HG03565 (cell line): ENCODE measurements around the gene PIANP.
"Not testable (repeated sequence)": the region's sequence is repeated elsewhere in the genome, so short reads cannot be mapped to it uniquely, and the experiment has no call there.

Source experiments
- ATAC-seq: cut with Tn5 transposase; IDR thresholded peaks from one replicate; pipeline ENCODE4 v1.9.1; 2021; ENCODE audit warnings: mild to moderate bottlenecking, moderate library complexity; ENCODE audit not compliant: unreplicated experiment

Gene PIANP

DNA sequence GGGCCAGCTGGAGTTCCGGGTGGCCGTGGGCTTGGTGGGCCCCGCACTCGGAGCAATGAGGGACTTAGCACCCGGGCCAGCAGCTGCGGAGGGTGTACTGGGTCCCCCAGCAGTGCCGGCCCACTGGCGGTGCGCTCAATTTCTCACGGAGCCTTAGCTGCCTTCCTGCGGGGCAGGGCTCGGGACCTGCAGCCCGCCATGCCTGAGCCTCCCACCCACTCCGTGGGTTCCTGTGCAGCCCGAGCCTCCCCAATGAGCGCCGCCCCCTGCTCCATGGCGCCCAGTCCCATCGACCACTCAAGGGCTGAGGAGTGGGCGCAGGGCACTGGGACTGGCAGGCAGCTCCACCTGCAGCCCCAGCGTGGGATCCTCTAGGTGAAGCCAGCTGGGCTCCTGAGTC, 7.7 kb upstream of the PIANP start:
- ATAC-seq = not testable (repeated sequence)

DNA sequence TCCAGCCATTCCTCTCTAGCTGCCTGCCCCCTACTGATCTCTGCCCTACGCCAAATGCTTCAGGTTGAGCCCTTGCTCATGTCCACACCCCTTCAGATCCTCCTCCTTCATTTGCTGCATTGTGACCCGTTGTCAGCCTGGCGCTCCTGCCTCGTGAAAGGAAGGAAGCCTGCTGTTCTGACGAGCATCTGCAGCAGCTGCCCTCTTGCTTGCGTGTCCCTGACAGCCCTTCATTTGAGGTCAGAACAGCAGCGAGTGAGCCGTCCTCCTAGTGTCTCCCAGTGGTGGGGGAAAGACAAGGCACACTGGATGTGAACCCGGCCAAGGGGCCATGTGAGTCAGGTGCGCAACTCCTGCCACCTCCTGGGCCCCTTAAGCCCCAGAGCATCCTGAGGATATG, 3.0 kb upstream of the PIANP start:
- no peak for ATAC-seq

DNA sequence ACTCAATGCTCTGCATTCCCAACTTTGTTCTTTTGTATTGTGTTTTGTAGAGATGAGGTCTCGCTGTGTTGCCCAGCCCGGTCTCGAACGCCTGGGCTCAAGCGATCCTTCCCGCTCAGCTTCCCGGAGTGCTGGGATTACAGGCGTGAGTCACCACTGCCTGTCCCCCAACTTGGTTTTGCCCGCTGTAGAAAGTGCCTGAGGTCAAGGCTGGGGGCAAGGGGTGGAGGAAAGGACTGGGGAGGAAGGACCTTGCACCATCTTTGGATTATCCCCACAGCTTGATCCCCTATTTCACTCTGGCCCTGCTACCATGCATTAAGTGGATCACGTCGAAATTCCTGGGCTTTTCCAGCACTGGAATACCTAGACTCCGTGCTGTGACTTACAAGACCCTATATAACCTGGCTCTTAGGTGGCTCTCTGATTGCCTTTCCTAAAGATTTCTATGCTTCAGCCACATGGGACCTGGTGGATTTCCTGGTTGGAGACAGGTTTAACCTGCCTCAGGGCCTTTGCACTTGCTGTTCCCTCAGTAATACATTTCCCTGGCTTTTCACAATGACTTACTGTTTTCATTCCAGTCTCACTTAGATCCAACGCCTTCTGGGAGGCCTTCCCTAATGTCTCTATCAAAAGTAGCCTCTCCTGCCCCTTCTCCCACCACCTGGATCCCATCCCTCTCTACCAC, 608 bp upstream of the PIANP start:
- ATAC-seq = no peak

DNA sequence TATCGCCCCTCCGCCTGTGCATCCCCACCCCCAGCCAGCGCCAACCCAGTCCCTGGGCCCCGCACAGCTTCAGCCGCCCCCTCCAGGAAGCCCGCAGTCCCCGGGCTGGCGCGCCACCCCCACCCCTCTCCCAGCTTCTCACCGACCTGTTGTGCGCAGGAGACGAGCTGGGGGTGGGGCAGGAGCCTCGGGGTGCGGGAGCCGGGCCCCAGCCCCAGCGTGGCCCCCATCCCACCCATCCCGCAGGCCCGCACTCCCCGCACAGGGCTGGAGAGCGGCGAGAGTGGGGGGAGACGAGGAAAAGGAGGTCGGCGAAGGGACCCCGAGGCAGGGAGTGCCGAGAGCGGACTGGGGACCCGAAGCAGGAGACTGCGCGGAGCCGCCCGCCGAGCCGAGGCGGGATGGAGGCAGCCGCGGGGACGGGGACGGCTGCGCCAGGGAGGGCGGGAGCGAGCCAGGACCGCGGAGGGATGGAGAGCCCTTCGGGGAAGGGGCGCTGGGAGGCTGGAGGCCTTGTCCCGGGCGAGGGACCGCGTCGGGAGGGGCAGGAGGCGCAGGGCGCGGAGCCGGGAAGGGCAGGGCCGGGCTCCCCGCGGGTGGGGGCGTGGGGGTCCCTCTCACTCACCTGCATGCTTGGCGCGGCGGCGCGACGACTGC, 498 bp downstream of the PIANP start:
- ATAC-seq = no peak

DNA sequence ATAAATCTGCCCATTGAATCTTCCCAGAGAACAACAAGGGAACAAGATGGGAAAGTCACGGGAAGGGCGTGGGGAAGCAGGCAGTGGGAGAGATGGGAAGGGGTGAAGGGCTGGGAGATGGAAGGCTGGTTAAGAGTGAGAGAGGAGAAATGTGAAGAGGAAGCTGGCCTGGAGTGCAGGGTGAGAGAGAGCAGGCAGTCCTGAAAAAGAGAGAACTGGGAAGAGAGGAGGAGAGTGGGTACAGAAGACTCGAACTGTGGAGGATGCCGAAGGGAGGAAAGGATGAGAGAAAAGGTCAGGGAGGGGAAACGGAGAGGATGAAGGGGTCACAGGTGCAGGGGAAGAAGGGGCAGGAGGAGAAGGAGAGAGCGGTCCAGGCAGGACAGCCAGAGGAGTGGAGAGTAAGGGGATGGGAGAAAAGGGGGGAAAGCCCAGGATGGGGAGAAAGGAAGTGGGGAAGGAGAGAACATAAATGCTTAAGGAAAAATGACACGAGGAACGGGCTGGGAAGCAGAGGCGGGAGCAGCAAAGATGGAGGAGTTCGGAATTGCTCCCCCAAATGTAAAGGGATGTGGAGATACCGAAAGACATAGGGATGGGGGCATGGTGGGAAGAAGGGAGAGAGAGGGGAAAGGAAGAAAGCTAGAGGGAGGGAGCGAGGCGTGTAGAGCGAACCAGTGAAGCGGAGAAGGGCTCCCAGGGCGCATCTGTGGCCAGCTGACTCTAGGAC, 1.2 kb downstream of the PIANP start:
- ATAC-seq = no peak

DNA sequence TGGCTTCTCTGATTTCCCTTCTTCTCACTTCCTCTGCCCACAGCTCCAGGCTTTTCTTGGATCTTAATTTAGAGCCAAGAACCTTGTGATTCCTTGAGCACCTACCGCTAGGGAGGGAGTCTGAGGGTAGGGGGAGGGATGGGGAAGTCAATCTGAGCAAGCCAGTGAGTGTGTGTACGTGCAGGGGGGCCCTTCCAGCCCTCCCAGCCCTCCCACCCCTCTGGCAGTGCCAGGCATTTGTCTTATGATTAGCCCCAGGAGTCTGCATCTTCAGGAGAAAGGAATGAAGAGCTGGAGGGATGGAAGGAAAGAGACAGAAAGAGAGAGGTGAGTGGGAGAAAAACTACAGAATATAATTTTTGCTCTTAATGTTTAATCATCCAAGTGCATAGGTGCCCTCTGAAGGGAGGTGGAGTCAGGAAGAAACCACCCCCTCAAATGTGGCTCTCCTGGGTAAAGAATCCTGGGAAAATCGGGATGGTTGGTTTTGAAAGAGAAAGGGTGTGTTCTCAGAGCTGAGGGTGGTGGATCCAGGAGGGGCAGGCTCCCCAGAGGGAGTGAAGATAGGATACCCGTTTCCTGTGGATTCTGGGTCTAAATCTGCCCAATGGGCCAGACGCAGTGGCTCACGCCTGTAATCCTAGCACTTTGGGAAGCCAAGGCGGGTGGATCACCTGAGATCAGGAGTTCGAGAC, 2.1 kb downstream of the PIANP start:
- ATAC-seq = no peak

DNA sequence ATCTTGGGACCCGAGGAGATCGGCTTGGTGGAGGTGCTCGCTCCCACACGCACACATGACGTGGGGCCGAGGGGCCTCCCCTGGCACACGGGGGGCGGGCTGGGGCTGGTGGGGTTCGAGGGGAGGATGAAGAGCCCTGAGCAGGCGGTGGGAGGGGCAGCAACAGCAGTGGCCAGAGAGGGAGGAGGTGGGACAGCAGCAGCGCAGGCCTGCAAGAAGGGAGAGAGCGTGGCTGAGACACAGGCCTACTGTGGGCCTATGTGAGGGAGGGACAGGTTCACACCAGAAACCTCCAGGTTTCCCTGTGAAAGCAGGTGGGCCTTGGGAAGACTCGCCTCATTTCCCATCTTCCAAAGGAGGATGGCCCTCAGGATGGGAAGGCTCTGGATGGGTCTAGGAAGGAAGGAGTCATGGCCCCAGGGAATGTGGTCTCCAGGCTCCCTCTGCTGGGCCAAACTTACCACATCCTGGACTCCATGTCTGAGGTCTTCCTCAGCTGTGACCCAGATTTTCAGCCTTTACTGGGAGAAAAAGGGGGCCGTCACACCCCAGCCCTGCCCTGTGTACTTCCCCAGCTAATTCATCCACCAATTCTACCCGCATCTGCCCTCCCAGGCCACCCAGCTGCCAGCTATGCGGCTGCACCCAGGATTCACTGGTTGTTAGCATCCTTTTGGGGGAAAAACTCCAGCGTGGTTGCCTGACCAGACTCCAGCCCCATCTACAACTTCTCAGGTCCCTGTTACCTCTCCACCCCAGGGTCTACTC, 2.8 kb downstream of the PIANP start:
- ATAC-seq = no peak

DNA sequence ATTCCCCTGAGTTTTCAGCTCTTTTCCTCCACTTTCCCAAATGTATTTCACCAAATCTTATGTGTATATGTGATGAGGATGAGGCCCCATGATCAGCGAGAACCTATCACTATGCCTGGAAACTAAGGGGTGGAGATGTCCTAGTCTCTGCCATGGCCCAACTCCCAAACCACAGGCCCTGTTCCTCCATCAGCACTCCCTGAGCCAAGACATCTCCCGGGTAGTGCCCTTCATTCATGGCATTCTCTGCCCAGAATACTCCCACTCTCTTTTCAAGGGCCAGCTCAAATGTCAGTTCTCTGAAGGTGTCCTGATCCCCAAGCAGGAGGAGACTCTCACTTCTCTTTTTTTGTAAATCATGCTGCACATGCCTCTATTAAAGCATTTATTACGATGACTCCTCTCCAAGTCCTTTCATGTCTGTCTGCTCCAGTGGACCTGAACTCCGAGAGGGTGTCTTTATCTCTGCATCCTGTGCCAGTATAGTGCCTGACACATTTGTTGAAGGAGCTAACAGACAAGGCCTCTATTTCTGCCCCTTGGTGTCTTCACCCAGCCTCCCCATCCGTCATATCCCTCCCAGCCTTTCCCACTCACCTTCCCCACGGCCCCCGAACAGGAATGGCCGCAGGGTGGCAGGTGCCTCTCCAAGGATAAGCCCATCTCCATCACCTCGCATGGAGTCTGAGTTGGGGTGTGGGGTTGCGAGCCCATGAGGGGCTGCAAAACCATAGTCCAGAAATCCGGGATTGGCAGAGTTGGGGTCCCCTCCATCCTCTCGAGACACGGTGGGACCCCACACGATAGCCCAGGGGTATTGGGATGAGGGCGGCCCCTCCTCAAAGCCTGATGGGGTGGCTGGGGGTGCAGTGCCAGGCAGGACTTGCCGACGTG, 3.7 kb downstream of the PIANP start:
- no peak for ATAC-seq

DNA sequence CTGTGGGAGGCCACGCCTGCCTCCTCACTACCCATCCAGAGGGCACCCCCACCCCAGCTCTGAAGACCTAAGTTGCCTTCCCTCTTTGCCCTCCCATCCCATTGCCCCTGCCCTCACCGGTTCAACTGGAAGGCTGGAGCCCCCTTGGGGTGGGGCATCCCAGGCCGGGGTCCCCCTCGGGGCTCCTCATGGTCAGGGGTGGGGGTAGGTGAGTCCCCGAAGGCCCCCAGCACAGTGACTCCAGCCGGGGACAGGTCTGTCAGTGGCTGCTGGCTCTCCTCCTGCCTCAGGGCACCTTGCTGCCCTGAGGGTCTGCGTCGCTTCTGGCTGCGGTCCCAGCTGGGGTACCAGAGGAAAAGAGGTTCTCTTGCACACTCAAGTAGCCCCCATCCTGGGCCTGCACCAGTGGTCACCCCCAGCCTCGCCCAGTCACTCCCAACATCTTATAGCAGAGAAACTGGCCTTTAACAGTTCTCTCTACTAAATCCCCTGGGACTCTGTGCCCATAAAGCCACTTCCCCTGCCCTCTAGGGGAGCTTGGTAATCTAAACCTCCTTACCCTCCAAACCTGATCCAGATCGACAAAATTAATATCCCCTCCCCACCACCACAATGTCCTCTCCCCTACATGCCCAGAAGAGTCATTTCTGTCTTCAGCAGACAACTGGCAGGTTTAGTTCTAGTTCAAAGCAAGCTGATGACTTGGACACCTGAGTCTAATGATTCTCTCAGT, 5.1 kb downstream of the PIANP start:
- ATAC-seq = no peak

DNA sequence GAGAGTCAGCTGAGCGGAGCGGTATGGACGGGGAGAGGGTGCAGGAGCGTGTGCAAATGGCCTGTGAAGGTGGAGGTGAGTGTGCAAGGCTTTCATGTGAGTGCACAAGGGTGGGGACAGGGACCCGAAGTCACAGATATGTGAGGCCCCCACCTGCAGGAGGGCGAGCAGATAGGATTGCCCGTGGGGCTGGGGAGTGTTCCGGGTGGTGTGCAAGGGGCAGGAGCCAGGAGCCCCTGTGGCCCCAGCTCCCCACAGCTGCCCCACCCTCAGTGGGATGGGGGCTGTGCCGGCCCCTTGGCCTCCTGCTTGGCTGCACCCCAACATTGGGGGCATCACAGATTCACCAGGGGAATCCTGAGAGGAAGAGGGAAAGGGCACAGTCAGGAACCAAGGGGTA, 5.9 kb downstream of the PIANP start:
- ATAC-seq = no peak

DNA sequence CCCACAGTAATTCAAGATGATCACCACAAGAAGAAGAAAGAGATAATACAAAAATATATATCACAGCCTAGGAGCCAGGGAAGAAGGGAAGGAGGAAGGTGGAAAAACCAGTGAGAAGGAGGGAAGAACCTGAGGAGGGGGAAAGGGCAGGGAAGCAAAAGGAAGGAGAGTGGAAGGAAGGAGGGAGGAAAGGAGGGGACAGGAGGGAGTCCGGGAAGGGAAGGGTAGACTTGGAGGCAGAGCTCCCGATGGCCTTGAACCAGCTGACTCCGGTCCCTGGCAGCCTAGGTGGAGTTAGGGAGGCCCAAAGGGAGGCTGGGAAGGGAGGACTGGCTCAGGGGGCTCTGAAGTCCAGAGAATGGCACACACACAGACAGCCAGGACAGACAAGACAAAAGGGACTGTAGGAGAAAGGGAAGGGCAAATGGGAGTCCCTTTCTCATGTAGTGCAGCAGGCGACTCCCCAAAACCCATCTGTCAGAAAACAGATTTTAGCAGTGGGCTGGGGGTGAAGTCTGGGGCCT, 6.7 kb downstream of the PIANP start:
- no peak for ATAC-seq

DNA sequence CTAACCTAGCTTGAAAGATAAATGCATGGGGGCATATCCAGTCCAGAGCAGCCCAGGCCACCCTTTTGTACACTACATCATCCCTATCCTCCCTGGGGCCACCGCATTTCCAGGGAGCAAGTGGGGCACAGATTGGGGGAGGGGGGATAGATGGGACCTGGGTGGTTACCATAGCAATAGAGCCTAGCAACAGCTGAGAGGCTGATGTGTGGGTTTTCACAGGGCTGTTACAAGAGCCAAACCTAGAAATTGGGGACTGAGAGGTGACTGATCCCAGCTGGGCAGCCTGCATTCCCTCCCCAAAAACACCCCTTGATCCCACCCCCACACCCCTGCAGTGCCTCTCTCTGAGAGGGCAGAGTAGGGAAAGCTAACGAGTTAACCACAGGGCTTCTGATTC, 7.7 kb downstream of the PIANP start:
- ATAC-seq = no peak

DNA sequence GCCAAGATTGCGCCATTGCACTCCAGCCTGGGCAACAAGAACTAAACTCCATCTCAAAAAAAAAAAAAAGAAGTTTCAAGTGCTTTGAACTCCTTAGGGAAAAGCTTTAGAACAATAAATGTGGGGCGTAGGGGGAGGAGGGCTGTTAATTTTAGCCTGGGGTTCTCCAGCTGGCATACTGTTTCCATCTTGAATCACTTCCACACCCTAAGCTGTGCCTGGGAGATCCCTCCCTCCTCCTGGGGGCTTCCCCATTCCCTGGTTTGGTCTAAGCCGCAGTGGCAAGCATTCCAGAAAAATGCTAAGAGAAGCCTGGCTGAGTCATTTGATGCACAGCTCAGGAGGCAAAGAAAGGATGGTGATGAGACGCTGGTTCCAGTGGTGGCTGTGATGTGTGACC, 9.1 kb downstream of the PIANP start:
- no peak for ATAC-seq

DNA sequence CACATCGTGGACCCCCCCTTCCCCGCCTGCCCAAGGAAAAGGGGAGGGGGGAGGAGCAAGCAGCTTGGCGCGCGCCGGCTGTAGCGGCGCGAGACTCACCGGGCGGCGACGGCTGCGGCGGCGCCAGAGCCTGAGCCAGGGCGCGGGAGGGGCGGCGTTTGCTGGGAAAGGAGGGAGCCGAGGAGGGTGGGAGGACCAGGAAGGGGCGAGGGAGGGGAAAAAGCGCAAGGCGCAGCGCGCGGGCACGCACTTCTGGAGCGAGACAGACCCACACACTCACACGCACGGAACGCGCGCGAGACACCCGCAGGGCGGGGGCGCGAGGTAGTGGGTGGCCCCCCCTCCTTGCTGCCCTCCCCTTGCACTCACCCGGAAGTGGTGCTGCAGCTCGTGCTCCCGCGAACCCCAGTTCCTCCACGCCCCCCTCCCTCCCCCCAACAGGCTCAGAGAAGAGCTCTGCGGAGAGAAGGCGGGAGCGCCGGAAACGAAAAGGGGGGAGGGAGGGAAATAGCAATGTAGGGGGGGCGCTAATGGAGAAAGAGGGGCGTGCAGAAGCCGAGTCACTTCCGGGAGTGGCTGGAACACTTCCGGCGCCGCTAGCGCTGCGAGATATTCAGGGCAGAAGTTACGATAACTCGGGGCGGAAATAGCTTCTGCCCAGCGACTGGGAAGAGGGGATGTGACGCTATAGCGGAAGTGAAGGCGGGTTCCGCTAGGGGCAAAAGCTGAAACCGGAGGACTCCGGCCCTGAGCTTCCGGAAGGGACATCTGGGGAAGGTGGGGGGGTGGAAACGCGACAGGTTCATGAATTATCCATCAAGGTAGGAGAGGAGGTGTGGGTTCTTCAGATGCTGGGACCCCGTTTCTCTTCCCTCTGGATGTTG, 11.4 kb downstream of the PIANP start, which contains the start of gene ZNF384:
Gene ZNF384 (minus strand): TSS at position 377 of the 884 bp plus-strand sequence. CDS start 9,855 bp downstream, outside the sequence.
- peak; percentile 76 for ATAC-seq

DNA sequence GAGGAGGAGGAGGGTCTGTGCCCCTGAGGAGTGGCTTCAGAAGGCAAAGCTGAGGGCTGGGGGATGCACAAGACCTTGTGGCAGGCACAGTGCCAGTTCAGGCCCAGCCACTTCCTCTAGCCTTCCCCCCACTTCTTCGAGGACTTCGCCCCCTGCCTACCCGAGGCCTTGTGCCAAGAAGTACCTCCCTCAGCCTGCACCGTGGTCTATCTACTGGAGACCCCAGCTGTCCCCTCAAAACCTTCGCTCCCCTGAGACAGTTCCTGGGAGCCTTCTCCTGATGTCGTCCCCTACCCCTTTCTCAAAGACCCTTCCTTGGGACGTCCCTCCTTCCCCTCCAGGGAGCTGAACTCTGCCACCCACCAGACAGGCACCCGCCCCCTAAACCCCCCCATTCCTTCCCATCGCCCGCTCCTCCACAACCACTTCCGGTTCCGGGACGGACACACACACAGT, 12.0 kb downstream of the PIANP start:
- no peak for ATAC-seq

DNA sequence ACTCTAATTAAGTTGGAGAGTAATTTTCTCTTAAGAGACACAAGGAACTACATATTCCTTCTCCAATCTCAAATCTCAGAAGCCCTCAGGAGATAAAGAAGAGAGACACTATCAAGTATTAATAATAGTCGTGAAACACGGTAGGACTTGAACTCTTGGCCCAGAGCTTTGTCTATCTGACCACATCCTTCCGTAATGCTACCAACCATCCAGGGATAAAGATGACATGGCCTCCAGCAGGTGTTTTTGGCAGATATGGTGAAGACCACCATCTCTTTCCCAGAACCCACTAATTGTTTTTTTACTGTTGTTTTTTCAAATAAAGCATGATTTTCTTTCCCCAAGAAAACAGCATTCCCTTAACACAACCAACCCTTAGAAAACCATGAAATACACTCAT, 14.8 kb downstream of the PIANP start:
- no peak for ATAC-seq

DNA sequence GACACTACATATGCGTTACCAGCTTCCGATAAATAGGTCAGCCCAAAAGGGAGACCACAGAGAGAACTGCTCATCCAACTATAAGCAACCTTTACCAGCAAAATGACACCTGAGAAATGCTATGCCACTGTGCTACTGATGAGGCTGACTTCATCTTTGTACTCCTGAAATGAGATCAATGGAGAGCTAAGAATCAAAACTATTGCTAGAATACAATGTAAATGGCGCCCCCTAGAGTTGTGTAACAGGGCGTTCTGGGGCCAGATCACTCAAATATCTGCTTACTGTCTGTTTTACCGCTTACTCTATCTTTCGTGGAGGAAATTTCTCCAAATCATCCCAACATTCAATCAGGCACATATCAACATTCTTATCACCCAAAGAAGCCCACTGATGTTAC, 16.0 kb downstream of the PIANP start:
- no peak for ATAC-seq

DNA sequence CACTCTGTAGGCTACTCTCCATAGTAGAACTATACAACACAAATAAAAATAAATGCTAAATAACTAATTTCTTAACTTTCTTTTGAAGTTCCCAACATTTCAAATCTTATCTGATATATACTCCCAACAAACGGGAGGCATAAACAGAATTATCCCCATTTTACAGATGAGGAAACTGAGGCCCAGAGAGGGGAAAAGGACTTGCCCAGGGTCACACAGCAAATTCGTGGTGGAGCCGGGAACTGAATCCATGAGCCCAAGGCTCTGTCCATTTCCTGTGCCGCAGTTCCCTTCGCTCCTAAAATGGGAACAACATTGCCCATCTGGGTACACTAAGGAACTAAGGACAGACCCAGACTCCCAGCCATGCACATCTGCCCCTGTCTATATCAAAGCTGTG, 23.7 kb downstream of the PIANP start:
- no peak for ATAC-seq
